ENCODE data around the gene ARFGEF2.
A peak's percentile ranks its signal among the peaks of the same experiment; 100 is the strongest.
"Not testable (repeated sequence)": the region's sequence is repeated elsewhere in the genome, so short reads cannot be mapped to it uniquely, and the experiment has no call there.

Gene ARFGEF2

GRCh38 chr20:48921168-48921882 is at the start of gene ARFGEF2:
ARFGEF2 (plus strand) TSS chr20:48921711; CDS start chr20:48921890, 179 bp downstream.
- peak; percentile 93 for DNase-seq (ENCODE audit: low spot score)

DNA sequence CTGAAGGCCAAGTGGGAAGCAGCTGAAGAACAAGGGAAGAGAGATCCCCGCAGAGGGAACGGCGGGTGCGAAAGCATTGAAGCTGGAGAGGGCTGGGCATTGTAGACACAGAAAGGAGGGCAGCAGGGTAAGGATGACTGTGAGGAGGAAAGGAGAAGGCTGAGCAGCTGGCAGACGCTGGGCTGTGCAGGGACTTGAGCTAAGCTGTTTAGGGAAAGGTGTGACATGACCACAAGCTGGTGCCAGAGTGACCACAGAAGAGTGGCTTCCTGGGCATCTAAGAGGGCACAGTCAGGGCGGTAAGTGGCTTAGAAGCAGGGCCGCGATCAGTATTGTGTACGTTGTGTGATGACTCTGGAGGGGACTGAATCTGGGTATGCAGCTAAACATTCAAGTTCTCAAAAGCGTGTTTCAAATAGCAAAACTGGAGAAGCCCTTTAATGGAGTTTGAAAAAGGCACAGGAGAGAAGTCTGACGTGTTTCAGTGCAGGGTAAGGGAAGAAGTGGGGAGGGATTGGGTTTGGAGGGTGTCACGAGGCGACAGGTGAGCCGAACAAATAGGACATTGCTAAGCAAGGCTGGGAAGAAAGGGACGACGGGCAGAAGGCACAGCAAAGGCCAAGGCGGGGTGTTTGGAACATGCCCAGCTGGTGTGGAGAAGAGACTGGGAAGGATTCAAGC is 46.1 kb upstream of the ARFGEF2 start:
- DNase-seq (ENCODE audit: low spot score) = no peak

DNA sequence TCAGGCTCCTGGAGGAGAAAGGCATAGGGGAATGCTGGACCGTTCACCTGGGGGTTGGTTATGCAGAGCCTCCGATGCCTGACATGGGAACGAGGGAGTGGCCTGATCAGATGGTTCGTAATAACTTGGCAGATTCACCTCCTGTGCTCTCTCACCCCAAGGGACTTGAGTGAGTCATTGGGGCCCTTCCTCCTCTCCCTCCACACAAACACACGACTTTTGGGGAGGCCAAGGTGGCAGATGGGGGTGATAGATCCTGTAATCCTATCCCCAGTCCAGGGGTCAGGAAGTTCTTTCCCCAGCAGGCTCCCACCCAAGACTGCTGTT is 45.6 kb upstream of the ARFGEF2 start:
- no peak for DNase-seq (ENCODE audit: low spot score)

GRCh38 chr20:48877304-48877703 is 44.2 kb upstream of the ARFGEF2 start:
- DNase-seq (ENCODE audit: low spot score) = no peak

DNA sequence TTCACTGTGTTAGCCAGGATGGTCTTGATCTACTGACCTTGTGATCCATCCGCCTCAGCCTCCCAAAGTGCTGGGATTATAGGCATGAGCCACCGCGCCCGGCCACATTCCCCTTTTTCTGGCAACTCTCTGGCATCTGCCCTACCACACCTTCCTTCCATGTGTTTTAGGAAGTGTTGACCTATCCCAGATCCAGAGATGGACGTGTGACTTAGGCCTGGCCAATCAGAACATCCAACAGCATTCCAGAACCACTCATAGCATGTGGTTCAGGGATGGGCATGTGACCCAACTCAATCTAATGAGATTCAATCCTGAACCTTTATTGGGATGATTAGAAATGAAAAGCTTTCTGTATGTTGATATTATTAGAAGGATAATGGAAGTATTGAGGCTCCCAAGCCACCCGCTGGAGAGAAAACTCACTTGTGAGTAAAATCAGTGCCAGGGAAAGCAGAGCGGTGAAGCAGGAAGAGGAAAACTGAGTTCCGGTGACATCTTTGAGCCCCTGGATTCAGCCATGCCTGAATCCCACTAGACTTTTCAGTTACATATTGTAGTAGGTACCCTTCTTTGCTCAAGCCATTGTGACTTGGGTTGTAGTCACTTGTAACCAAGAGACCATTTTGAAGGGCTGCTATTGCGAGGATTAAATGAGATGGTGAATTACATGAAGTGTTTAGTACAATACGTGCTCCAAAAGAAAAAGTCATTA is 42.8 kb upstream of the ARFGEF2 start:
- DNase-seq (ENCODE audit: low spot score) = no peak

DNA sequence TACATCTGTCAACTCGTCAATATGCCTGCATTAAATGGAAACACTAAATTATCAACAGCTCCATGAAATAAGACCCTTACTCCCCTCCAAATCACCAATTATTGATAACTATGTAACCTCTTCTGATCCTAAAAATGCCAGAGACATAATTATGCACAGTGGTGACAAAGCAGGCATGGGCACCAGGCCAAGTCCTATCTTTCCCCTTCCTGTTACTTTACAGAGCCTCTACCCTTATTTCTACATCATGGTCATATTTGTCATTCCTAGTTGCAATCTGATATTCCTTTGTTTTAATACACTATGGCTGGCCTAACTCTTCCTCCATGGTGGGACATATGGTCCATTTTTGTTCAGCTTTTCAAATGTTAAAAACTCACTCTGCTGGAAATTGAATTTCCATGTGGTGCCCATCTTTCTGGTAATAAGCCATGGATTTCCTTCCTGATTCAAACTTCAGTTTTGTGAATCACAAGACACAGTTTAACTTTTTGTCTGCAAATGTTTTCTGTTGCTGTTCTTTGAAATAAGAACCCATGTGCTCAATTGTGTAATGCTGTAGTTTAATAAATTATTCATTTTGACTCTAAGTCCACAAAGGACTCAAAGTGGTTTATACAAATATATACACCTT is 41.8 kb upstream of the ARFGEF2 start:
- peak; percentile 11 for DNase-seq (ENCODE audit: low spot score)

DNA sequence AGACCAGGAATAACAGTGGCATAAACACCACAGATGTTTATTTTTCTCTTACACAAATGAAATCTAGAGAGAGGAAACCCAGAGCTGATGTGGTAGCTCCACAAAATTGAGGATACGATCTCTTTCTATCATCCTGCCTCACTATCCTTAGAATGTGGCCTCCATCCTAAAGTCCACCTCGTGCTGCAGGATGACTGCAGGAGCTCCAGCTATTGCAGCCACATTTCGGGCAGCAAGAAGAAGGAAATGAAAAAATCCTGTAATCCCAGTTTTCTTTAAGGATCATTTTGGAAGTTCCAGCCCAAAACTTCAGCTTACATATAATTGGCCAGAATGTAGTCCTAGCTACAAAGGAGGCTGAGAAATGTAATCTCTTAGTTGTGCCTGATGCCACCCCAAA is 41.2 kb upstream of the ARFGEF2 start:
- DNase-seq (ENCODE audit: low spot score) = no peak

DNA sequence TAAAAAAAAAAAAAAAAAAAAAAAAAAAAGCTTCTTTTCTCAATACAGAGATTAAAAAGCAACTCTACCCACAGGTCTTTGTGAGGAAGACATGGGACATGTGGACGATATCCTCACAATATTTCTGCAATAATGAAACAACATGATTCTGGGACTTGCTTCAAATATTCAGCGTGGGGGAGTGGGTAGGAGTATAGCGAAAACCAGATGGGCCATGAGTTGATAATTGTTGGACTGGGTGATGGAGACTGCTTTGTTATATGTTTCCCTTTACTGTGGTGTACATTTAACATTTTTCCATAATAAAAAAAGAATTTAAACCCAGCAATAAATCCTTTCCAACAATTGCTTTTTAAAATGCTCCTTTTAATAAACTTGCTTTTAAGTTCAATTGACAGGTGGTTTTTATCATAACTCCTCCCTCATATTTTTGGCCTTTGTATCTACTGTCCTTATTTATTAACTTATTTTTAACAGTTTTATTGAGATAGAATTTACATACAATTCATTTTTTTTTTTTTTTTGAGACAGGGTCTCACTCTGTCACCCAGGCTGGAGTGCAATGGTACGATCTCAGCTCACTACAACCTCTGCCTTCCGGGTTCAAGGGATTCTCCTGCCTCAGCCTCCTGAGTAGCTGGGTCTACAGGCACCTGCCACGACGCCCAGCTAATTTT is 40.4 kb upstream of the ARFGEF2 start:
- no peak for DNase-seq (ENCODE audit: low spot score)

- no peak for DNase-seq (ENCODE audit: low spot score)
These were observed 36.3 kb upstream of the ARFGEF2 start for GRCh38 chr20:48885237-48885636.

DNA sequence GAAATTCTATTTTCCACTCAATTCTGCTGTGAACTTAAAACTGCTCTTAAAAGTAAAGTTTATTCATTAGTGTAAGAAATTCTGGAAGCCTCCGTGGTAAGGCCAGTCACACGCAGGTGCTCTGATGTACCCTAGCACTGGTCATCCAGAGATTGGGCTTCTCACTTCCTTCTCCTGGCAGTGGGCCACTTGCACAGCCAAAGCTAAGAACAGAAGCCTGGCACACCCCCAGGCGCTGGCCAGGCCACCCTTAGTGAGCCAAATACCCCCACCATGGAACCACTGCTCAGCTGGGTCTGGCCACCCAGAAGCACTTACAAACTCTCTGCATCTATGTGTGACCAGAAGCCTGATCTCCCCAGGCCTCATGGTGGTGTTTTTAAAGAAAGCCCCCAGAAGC is 35.3 kb upstream of the ARFGEF2 start:
- DNase-seq (ENCODE audit: low spot score) = no peak

- no peak for DNase-seq (ENCODE audit: low spot score)
These were observed 34.7 kb upstream of the ARFGEF2 start for GRCh38 chr20:48886811-48887210.

DNA sequence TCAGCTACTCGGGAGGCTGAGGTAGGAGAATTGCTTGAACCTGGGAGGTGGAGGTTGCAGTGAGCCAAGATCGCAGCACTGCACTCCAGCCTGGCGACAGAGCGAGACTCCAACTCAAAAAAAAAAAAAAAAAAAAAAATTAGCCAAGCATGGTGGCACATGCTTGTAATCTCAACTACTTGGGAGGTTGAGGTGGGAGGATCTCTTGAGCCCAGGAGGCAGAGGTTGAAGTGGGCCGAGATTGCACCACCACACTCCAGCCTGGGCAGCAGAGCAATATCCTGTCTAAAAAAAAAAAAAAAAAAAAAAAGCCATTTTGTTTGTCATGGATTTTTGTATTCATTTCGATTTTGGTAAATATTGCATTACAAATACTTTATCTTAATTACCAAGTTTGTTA is 33.0 kb upstream of the ARFGEF2 start:
- DNase-seq (ENCODE audit: low spot score) = not testable (repeated sequence)

DNA sequence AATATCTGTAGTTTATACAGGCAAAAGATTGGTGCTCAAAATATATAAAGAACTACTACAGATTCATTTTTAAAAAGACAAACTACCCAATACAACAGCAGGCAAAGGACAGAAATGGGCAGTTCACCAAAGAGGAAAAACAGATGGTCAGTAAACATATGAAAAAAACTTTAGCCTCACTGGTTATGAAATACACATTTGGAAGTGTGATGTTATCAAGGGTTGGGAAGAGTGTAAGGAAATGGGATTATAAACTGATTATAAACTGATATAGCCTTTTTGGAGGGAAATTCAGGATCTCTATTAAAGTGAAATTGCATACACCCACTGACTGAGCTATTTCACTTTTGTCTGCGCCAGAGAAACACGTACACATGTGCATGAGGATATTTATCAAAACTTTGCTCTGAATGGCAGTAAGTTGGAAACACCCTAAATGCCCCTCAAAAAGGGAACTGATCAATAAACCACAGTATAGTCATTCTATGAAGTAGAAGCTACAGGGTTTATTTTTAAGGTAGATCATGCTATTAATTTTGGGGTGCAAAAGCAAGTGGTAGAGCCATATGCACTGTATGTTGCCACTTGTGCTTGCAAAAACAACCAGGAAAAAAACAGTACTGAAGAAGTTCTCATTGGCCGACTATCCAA is 32.2 kb upstream of the ARFGEF2 start:
- DNase-seq (ENCODE audit: low spot score) = no peak

DNA sequence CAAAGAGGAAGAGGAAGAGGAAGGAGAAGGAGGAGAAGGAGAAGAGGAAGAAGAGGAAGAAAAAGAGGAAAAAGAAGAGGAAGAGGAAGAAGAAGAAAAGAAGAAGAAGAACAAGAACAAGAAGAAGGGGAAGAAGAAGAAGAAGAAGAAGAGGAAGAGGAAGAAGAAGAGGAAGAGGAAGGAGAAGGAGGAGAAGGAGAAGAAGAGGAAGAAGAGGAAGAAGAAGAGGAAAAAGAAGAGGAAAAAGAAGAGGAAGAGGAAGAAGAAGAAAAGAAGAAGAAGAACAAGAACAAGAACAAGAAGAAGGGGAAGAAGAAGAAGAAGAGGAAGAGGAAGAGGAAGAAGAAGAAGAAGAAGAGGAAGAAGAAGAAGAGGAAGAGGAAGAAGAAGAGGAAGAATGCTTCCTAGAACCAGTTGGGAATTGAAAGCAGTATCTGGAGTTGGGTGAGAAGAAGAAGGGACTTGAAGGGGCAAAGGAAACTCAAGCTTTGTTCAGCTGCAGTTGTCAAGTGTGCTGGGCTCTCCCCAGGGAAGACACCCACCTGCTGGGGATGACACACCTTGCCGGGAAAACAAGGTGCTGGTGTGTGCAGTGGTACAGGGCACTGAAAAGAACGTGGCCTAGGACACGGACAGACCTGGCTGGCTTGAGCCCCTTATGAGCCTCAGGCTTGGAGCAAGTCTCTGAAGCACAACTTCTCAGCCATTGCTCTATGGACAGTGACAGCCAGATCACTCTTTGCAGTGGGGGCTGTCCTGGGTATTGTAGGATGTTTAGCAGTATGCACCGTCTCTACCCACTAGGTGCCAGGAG is 30.1 kb upstream of the ARFGEF2 start:
- no peak for DNase-seq (ENCODE audit: low spot score)

GRCh38 chr20:48892049-48892470 is 29.5 kb upstream of the ARFGEF2 start:
- no peak for DNase-seq (ENCODE audit: low spot score)

- DNase-seq (ENCODE audit: low spot score) = no peak
These were observed 28.6 kb upstream of the ARFGEF2 start for GRCh38 chr20:48892891-48893290.

DNA sequence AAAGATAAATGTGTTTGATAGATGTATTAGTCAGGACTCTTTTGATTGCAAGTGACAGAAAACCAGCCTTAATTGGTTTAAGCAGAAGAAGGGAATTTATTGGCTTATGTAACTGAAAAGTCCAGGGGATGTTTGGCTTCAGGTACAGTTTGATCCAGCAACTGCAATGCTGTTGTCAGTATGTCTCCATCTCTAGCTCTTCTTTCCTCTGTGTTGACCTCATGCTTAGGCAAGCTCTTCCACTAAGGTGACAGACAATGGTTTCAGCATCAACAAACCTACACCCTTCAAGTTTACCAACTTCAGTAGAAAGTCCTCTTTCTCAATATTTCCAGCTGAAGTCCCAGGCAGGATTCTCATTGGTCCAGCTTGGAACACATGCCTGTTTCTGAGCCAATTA is 28.1 kb upstream of the ARFGEF2 start:
- DNase-seq (ENCODE audit: low spot score) = no peak

GRCh38 chr20:48897305-48898010 is 24.1 kb upstream of the ARFGEF2 start:
- peak; percentile 91 for DNase-seq (ENCODE audit: low spot score)

GRCh38 chr20:48898210-48898609 is 23.3 kb upstream of the ARFGEF2 start:
- DNase-seq (ENCODE audit: low spot score) = peak; percentile 60

GRCh38 chr20:48898896-48899530 is 22.5 kb upstream of the ARFGEF2 start:
- no peak for DNase-seq (ENCODE audit: low spot score)

Measured in kidney tubule cell (primary cell).